Frontal cortex (tissue), 4 donors: ENCODE data around the gene VEGFD. TPM values are rescaled to one million over a fixed set of nuclear protein-coding genes. Genes with fewer than 3 reads are reported as not detected.

Source experiments
- DNase-seq, 2 donors: peaks; one replicate each; pipeline ENCODE4 v3.0.0; 2012; ENCODE audit warnings: low spot score in 2 of 2
- FAIRE-seq: peaks from 2 replicates; lab custom pipeline; 2012; peaks lifted over from hg19 to GRCh38; lab: Jason Lieb, UNC
- total RNA-seq: library from RNA; depleted of rRNA; stranded (reverse); fragments of >200 nt; gene quantifications from one replicate; pipeline ENCODE4 v1.2.3, GENCODE V29; 2014
- donor health status: control.
- donor health status: control.
- donor health status: control.

The VEGFD gene, protein sequence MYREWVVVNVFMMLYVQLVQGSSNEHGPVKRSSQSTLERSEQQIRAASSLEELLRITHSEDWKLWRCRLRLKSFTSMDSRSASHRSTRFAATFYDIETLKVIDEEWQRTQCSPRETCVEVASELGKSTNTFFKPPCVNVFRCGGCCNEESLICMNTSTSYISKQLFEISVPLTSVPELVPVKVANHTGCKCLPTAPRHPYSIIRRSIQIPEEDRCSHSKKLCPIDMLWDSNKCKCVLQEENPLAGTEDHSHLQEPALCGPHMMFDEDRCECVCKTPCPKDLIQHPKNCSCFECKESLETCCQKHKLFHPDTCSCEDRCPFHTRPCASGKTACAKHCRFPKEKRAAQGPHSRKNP
- not detected for total RNA-seq

DNA sequence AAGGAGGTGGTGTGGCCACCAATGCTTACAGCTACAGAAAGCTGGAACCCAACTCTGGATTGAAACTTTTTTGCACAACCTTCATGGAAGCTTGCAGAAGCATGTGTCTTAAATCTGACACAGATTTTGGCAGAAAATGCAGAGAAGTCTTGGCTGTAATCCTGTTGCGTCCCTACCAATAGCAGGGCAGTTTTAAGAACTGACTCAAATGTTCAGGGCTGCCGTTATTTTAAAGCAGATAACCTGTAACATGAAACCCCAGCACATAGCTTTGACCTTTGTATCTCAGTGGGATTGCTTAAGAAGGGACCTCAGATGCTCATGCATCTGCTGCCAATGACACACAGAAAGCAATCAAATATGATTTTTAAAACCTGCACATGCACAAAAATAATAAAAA is at the start of gene VEGFD:
VEGFD (minus strand) TSS at position 110 of the 400 bp plus-strand sequence. CDS start 467 bp downstream, outside the sequence.
- DNase-seq (no peak), FAIRE-seq (no peak)

DNA sequence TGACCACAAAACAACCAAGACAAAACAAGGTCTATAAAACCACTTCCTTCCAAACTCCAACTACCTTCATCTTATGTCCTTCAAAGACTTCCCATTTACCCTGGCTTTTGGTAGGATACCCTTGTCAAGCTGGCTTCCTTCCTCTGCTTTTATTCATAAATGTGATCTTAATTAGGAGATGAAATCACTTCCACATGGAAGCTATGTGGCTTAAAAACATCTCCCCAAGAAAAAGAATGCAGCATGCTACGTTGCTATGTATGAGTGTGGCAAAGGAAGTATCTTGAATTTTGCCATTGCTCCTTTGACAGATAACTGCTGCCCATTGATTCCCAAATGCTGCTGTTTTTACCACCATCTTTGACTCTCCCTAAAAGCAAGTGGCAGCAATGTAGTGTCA is 46.4 kb upstream of the VEGFD start:
- DNase-seq (no peak), FAIRE-seq (no peak)

DNA sequence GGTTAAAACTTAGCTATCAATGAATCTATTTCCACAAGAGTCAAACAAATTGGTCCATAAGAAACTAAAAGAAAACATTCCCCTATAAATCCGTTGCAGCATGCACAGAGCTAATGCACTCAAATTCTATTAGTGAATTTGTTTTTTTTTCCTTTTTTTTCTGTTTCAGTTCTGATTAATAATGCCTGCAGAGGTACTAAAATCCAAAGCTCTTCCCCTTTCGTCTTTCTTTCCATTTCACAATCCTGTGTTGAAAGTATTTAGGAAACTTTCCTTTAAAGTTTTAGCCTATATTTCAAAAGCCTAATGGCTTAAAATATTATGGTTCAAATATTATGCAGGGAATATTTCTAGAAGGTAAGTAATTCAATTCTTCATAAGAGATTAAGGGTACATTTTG is 45.9 kb upstream of the VEGFD start:
- DNase-seq: no peak
- no peak for FAIRE-seq

DNA sequence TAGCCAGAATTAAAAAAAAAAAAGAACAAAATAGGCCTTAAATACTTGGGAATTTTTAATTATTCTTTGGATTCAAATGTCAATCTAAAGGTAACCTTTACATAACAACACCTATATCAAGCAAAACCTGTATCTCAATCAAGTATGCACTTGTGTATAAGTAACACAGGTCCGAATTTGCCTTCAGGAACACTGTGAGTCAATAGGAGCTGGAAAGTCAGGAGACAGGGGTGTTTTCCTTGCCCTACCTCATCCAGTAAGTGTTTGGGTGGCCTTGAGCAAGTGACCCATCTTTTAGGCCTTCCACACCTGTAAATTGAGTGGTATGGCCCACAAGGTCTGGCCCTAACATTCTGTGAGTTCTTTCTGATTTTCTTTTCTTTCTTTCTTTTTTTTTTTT is 40.8 kb upstream of the VEGFD start:
- FAIRE-seq: no peak

DNA sequence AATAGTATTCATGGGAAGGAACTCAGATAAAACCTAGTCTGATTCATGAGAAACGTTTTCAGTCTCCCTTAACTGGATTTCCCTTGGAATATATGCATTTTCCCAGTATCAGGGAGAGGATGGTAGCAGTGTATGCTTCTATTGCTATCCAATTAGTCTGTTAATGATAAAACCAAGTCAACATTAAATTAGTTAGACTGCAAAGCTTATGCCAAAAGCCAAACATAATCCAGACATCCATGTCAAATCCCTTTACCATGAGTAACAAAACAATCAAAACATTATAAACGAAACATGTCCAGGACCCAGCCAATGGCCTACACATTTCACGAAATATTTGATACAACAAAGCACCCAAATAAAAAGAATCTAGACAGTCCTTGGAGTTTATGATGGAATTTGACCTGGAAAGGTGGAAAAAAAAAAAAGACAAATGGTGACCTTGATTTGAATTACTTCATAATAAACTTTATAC is 34.5 kb upstream of the VEGFD start:
- no peak for FAIRE-seq
- no peak for DNase-seq

More for the DNA sequence above, 40.8 kb upstream of the VEGFD start:
- DNase-seq: no peak

DNA sequence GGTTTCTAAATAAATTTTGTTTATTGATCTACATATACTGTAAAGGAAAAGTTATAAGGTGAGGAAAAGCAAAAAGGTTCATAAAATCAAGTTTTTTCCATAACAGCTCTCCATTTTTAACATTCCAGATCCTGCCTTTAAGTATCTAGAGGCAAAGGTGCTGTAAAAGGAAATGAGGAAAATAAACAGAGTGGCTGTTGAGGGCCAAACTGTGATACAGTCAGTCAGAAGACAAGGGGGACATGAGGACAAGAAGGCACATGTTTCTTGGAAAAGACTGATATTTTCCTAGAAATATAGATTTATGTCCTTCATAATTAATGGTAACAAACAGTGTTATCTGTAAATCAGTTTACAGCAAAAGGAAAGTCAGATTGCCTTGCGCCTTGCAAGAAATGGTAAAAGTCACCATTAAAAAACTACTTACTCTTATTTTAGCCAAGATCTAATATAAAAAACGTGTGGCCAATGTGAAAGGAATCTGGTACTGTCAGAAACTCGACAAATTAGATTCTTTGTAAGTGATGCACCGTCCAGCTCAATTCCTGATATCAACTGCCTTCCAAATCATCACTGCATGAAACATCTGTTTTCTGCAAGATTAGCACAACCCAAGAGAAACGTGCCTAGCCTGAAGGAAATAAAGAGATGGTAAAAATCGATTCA is 34.0 kb upstream of the VEGFD start:
- FAIRE-seq (no peak), DNase-seq (no peak)

DNA sequence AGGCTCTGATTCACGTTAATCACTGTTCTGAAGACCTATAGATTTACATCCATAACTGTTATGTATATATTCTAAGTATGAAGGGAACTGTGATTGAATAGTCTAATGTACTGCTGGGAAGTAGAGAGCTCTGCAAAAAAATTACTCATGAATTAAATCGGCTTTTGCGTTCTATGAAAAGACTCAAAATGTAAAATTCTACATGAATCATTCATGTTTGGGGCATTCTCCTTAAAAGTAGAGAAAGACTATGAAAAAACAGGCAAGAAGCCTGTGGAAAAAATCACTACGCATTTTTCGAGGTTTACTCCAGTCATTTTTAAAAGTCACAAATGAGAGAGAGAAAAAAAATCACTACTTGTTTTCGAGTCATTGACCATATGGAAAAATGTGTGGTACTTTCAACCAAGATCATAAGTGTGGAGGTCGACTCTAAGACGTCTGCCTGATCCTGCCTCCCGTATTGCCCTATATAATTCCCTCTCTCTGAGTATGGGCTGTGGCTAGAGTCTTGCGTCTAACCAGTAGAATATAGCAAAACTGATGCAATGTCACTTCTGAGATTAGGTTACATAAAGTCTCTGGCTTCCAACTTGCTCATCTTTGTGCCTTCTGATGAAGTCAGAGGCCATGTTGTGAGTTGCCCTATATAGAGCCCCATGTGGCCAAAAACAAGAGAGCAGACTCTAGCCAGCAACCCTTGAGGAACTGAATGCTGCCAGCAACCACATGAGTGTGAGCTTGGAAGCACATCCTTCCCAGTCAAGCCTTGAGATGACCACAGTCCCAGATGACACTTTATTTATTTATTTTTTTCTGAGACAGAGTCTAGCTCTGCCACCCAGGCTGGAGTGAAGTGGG is 32.1 kb upstream of the VEGFD start:
- DNase-seq (no peak), FAIRE-seq (no peak)

DNA sequence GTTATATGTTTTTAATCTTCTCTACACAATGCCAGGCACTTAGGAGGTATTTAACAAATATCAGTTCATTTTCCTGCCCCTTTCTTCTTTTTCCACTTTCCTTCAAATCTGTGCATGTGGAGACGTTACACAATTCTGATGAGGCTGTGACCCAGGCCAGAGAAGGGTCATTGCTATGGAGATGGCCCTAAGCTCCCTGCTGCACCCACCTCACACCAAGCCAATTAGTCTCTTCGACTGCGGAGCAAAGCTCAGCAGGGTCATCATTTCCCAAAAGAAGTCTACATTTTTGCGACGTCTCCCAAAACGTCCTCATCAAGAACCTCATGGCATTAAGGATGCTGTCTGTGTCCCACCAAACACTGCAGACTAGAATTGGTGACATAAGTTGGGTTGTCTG is 28.9 kb upstream of the VEGFD start:
- DNase-seq: no peak

DNA sequence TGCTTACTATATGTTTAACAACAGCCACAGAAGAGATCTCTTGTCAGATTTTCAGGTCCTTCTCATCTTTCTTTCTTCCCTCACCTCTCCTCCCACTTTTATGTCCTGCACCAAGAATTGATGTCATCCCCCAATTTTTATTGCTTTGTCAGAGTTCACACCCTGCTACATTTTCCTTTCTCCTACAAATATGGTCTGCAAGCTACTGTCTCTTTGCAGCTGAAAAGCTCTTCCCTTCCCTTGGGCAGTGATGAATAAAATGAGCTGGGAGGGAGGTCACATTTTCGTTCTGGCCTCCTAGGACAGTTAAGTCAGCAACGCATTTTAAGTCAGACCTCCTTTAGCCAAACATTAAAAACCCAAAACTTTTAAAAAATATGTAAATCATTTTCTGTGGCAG is 26.7 kb upstream of the VEGFD start:
- DNase-seq: no peak
- no peak for FAIRE-seq

More for the DNA sequence above, 28.9 kb upstream of the VEGFD start:
- FAIRE-seq: no peak

DNA sequence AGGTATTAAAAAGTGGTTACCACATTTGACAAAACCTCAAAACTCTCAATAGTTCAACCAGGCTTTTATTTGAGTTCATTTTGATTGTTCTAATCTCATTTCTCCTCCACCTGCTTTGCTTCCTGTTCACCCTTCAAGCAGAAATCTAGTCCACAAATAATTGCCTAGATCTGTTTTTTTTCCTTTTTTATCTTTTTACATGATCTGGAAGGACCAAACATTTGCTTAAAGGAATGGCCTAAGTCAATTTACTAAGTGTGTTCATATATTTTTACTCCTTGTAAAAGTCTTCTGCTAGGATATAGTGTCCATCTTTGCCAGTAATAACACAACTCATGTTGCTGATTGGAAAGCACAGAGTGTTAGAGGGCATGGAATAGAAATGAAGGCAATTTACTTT is 26.2 kb upstream of the VEGFD start:
- DNase-seq (no peak), FAIRE-seq (no peak)

DNA sequence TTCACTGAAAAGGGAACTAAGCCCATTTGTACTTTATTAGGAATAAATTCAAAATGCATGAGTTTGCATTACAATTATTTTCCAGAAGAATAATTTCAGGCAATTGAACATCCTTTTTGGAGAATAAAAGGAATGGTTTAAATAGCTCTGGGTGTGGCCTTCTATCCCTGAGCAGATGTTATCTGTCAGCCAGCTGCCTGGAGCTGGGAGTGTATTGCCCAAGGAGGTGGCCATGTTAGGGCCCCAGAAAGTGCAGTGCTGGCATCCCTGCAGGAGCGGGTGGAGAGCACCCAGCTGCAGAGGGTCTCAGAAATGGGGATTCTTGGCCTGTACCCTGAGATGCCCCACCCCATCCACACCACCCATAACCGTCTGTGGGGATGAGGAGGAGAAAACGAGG is 21.6 kb upstream of the VEGFD start:
- no peak for FAIRE-seq
- no peak for DNase-seq

DNA sequence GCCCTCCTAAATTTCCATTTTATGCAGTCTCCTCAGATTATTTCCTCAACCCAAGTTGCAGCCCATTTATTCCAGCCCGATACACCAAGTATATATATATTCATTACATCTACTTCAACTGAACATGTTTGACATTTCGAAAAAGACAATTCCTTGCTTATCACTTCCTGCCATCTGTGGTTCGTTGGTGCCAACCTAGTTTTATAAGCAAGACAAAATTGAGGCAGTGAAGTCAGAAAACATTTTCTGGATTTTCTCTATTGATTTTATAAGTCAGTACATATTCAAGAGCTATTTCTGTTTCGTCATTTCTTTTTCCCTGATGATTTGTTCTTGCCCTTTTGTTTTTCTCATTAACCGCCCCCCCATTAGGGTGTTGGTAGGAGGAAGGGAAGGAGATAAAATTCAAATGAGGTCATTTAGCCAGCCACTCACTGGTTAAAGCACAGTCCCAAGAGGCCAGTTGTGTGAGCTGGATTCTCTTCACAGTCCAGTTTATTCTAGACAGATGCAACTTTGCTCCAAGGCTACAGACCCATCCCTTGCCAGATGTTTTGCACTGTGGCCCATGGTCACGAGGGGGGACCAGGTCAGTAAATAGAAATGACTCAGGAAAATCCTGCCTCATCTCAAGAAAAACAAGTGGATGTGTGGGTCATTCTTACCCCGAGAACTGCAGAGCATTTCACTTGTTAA is 20.3 kb upstream of the VEGFD start:
- FAIRE-seq (no peak), DNase-seq (no peak)

DNA sequence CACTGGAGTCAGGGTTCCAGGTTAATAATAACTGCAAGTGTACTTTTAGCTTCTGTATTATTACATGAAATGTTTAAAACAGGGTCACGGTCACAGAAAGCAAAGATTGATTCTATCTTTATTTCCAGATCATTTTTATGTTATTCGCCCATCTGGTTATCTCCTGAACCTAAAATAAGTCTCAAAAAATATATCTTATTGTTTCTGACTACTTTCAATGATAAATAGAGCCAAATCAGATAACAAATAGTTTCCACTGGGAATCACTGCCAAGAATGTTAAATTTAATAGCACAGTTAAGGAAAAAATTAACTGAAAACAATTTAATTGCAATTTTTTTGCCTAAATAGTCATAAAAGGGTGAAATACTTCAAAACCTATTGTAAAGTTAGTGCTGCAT is 17.2 kb upstream of the VEGFD start:
- DNase-seq: no peak
- no peak for FAIRE-seq

DNA sequence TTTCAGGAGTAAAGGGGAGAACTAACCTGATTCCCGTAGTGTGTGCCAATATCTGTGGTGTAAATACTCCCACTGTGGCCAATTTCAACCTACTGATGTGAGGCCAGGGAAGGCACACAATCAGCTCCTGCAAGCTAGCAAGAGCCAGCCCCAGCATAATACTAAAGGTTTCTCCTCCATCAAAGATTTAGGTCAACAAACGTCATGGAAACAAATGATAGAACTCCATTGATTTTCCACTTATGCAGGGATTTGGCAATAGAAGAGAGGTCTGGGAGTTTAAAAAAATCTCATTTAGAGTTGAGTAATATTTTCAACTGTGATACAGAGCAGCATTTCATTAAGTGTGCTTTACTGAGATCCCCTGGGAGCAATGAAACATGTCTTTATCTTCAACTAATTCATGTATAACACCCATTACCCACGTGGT is 15.8 kb upstream of the VEGFD start:
- DNase-seq: no peak

DNA sequence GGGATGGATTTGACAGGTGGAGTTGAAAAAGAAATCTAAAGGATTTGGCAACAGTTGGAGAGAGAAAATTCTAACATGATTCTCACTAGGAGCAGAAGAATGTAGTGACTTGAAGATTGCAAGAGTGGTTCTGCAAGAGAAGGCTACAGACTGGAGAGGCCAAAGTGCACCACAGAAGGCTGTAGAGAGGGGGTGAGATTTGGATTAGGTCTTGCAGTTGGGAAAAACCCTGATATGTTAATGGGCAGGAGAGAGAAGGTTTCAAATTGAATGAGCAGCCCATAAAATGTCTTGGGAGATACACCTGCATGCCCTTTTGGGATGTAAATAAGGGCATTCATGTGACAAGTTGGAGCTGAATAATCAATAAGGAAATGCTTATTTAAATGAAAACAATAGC is 14.7 kb upstream of the VEGFD start:
- FAIRE-seq: no peak
- DNase-seq: no peak

More for the DNA sequence above, 15.8 kb upstream of the VEGFD start:
- FAIRE-seq: no peak

DNA sequence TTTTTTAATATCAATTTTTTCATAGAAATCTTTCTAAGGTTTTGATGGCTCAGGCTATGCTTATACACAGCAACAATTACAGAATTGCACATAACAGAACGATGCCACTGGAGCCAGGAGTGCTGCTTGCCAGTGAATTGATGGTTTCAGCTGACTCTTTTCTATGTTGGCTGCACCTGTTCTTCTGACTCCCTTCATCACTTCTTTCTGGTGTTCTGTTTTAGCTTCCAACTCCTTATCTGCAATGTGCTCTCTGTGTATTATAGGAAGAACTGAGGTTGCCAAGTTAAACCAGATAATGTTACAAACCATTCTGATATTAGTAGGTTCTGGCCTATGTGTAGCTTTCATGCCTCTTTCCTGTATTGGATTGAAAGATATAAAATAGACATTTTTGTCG is 11.6 kb upstream of the VEGFD start:
- no peak for FAIRE-seq
- no peak for DNase-seq

DNA sequence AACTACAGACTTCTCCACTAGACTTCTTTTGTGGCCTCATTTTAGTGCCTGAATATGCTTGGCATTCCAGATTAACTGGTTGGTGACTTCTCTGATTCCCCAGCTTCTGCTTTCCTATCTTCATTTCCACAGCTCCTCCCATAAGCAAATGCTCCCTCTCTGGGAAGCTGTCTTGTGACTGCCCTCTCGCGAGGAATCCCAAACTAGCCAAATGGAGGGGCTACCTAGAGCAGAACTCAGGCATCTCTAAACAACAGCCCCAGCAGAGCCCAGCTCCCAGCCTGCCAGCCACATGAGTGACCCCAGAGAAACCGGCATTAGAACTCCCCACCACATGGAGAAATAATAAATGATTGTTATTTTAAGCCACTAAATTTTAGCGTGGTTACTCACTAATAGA is 7.6 kb upstream of the VEGFD start:
- FAIRE-seq (no peak), DNase-seq (no peak)

DNA sequence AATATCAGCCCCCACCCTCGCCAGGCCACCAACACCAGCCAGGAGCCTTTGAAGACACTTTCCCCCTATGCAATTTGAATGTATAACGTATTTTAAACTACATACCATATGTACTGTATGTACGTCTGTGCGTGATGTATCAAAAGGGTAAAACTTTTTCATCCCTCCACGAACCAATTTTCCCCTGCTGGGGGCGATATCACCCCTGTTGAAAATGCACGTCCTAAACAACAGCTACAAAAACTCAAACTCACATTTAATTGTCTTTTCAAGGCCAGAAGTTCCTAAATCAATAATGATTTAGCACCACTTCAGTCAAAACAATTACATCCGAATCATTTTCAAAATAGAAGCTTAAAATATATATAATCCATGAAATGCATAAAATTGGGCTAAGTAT is 1.4 kb downstream of the VEGFD start:
- no peak for DNase-seq
- no peak for FAIRE-seq

DNA sequence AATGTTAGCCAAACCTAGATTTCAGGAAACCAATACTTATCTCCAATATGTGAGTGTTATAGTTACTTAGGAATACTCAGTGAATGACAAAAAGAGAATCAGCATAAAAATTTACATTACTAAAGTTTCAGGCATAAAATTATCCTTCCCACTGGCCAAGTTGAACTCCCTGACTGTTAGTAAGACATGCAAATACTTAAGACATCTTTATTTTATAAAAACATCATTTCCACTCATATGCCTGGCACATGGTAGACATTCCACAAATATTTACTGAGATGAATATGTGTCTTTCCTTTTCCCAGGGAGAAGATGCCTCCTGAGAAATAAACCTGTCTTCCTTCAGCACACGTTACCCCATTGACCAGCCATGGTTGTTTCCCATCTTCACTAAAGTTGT is 7.3 kb downstream of the VEGFD start:
- FAIRE-seq (no peak), DNase-seq (no peak)

DNA sequence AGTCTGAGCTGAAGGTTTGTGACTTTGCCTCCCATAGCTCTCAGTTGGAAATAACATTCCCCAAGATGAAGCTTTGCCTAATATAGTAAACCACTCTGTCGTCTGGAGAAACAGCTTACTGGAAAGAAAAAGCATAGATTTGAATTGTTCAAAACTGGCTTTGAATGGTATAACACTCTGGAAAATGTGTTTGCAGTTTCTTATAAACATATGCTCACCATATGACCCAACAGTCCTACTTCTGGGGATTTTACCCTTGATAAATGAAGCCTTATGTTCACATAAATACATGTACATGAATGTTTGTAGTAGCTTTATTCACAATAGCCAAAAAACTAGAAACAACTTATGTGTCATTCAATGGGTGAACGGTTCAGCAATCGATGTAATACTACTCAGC is 10.2 kb downstream of the VEGFD start:
- DNase-seq (no peak), FAIRE-seq (no peak)
